GM12878 (cell line): Measurements from ENCODE around the gene BRD9.

ENCODE experiments used
- CEBPB ChIP-seq, 2 experiments: fragments of 150-350 bp in 1 of 2; IDR thresholded peaks; 2 replicates each; pipeline ENCODE4 v1.6.1; 2012 to 2014; ENCODE audit warnings: low read depth in 2 of 2, low read length in 2 of 2, borderline replicate concordance in 1 of 2, inconsistent platforms in 1 of 2
- CREB1 ChIP-seq: IDR thresholded peaks from 2 replicates; pipeline ENCODE4 v1.6.1; 2012; ENCODE audit warnings: low read depth, mild to moderate bottlenecking, inconsistent platforms
- EP300 ChIP-seq, 2 experiments: fragments of 150-350 bp in 1 of 2; IDR thresholded peaks; 2 replicates each; pipeline ENCODE4 v1.6.1; 2011 to 2012; ENCODE audit warnings: low read depth in 2 of 2, low read length in 2 of 2, borderline replicate concordance in 1 of 2, improper control_type of control experiment in 1 of 2, inconsistent platforms in 1 of 2; ENCODE audit not compliant: control insufficient read depth in 1 of 2
- FOS ChIP-seq: IDR thresholded peaks from 3 replicates; pipeline ENCODE4 v1.6.1; 2011; ENCODE audit warnings: borderline replicate concordance; ENCODE audit not compliant: insufficient read length; ENCODE audit errors: extremely low read depth
- NBN ChIP-seq: fragments of 450-650 bp; IDR thresholded peaks from 2 replicates; pipeline ENCODE4 v1.6.1; 2016
- TCF7 ChIP-seq: IDR thresholded peaks from 2 replicates; pipeline ENCODE4 v1.6.1; 2014; ENCODE audit warnings: antibody characterized with exemption, borderline replicate concordance
- TF ChIP-seq, protein P1 (sequence below), 3 experiments: IDR thresholded peaks in 2 of 3; conservative IDR thresholded peaks in 1 of 3; 2 replicates each; pipeline ENCODE4 v1.5.1; 2011; ENCODE audit warnings: low read depth in 3 of 3, low read length in 3 of 3, mild to moderate bottlenecking in 3 of 3, control low read depth in 2 of 3, moderate library complexity in 2 of 3, inconsistent platforms in 1 of 3, mixed read lengths in 1 of 3; ENCODE audit not compliant: control insufficient read depth in 2 of 3, insufficient read depth in 1 of 3; ENCODE audit errors: extremely low read depth in 1 of 3

- no peak for TF ChIP-seq FOS
- TF ChIP-seq, protein P1, sequence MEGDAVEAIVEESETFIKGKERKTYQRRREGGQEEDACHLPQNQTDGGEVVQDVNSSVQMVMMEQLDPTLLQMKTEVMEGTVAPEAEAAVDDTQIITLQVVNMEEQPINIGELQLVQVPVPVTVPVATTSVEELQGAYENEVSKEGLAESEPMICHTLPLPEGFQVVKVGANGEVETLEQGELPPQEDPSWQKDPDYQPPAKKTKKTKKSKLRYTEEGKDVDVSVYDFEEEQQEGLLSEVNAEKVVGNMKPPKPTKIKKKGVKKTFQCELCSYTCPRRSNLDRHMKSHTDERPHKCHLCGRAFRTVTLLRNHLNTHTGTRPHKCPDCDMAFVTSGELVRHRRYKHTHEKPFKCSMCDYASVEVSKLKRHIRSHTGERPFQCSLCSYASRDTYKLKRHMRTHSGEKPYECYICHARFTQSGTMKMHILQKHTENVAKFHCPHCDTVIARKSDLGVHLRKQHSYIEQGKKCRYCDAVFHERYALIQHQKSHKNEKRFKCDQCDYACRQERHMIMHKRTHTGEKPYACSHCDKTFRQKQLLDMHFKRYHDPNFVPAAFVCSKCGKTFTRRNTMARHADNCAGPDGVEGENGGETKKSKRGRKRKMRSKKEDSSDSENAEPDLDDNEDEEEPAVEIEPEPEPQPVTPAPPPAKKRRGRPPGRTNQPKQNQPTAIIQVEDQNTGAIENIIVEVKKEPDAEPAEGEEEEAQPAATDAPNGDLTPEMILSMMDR (IDR thresholded peaks at IDR 0.05 in 2 of 3, conservative IDR thresholded peaks at IDR 0.05 in 1 of 3; ENCODE audit: control insufficient read depth in 2 of 3, extremely low read depth in 1 of 3, insufficient read depth in 1 of 3, low read depth in 3 of 3, low read length in 3 of 3): no peak
- no peak for TF ChIP-seq NBN
- no peak for TF ChIP-seq EP300 (IDR thresholded peaks at IDR 0.05; ENCODE audit: borderline replicate concordance in 1 of 2, control insufficient read depth in 1 of 2, low read depth in 2 of 2, low read length in 2 of 2)
- TF ChIP-seq CREB1: no peak
- TF ChIP-seq CEBPB (IDR thresholded peaks at IDR 0.05; ENCODE audit: borderline replicate concordance in 1 of 2, low read depth in 2 of 2, low read length in 2 of 2): no peak
- TF ChIP-seq TCF7: no peak
Observed at GRCh38 chr5:859391-859790, 33.2 kb downstream of the BRD9 start.
